ENCODE data around the gene TSC22D4.

GRCh38 chr7:100426516-100426915, 52.5 kb downstream of the TSC22D4 start:
- TF ChIP-seq CTCF (conservative IDR thresholded peaks at IDR 0.05; ENCODE audit: low read length) (no peak), EZH2phosphoT487 (IDR thresholded peaks at IDR 0.05; ENCODE audit: borderline replicate concordance, low read depth, low read length) (no peak)

Data from OCI-LY7 (cell line).